Common myeloid progenitor, CD34-positive (primary cell): ENCODE data around the gene CEP83.

Experiments used
- CTCF ChIA-PET: fragments of 350-600 bp; sonication (Branson Sonifier 250); formaldehyde crosslinking; loops from one replicate; lab custom pipeline; 2021; ENCODE audit warnings: antibody characterized with exemption; lab: Charles Lee
- POLR2A ChIA-PET: fragments of 350-600 bp; sonication (Branson Sonifier 250); formaldehyde crosslinking; loops from one replicate; lab custom pipeline; 2021; ENCODE audit warnings: antibody characterized with exemption; lab: Charles Lee
- DNase-seq, 3 donors: peaks; one replicate each; pipeline versions ENCODE4 v3.0.0 to v3.0.0-alpha.2; 2013
- H3K27ac ChIP-seq, 2 experiments: 1 replicate in 1 of 2; 2 replicates in 1 of 2; pipeline ENCODE4 v1.7.0; 2013; ENCODE audit warnings: inconsistent platforms in 2 of 2, low read length in 2 of 2, mild to moderate bottlenecking in 2 of 2, low read depth in 1 of 2, moderate library complexity in 1 of 2; ENCODE audit not compliant: severe bottlenecking in 2 of 2, insufficient read depth in 1 of 2, poor library complexity in 1 of 2
- H3K27me3 ChIP-seq, 5 experiments: replicated peaks in 2 of 5; 1 replicate in 3 of 5; 2 replicates in 2 of 5; pipeline versions ENCODE4 v1.6.1 to v1.7.0; 2013; ENCODE audit warnings: low read length in 4 of 5, mild to moderate bottlenecking in 2 of 5, moderate library complexity in 2 of 5, inconsistent platforms in 1 of 5; ENCODE audit not compliant: insufficient read depth in 5 of 5, control insufficient read depth in 4 of 5
- H3K36me3 ChIP-seq, 4 experiments: 1 replicate in 2 of 4; 2 replicates in 2 of 4; pipeline versions ENCODE4 v1.6.1 to v1.7.0; 2013; ENCODE audit warnings: low read length in 3 of 4, control low read depth in 1 of 4, mild to moderate bottlenecking in 1 of 4; ENCODE audit not compliant: control insufficient read depth in 4 of 4, insufficient read depth in 4 of 4
- H3K4me1 ChIP-seq, 4 experiments: 1 replicate in 3 of 4; 2 replicates in 1 of 4; pipeline versions ENCODE4 v1.6.1 to v1.7.1; 2013; ENCODE audit warnings: low read length in 3 of 4, mild to moderate bottlenecking in 3 of 4, control low read depth in 1 of 4, inconsistent platforms in 1 of 4, moderate library complexity in 1 of 4; ENCODE audit not compliant: control insufficient read depth in 4 of 4, insufficient read depth in 4 of 4; ENCODE audit errors: control extremely low read depth in 1 of 4
- H3K4me3 ChIP-seq, 7 experiments: 1 replicate in 4 of 7; 2 replicates in 3 of 7; pipeline versions ENCODE4 v1.5.1 to v1.7.0; 2013; ENCODE audit warnings: mild to moderate bottlenecking in 7 of 7, low read length in 6 of 7, moderate library complexity in 6 of 7, inconsistent platforms in 2 of 7, low read depth in 2 of 7, control low read depth in 1 of 7; ENCODE audit not compliant: insufficient read depth in 4 of 7, control insufficient read depth in 1 of 7; ENCODE audit errors: extremely low read depth in 1 of 7
- H3K9me3 ChIP-seq, 5 experiments: 1 replicate in 4 of 5; 2 replicates in 1 of 5; pipeline versions ENCODE4 v1.6.1 to v1.7.1; 2013; ENCODE audit warnings: low read length in 4 of 5, mild to moderate bottlenecking in 2 of 5, inconsistent platforms in 1 of 5, low read depth in 1 of 5, moderate library complexity in 1 of 5; ENCODE audit not compliant: control insufficient read depth in 4 of 5, insufficient read depth in 2 of 5; ENCODE audit errors: control extremely low read depth in 1 of 5
- WGBS: methylation state at CpG from one replicate; pipeline ENCODE4 v1.1.5; 2013; ENCODE audit not compliant: insufficient coverage; 5-methylcytosine and 5-hydroxymethylcytosine counted together

CEP83 gene

DNA sequence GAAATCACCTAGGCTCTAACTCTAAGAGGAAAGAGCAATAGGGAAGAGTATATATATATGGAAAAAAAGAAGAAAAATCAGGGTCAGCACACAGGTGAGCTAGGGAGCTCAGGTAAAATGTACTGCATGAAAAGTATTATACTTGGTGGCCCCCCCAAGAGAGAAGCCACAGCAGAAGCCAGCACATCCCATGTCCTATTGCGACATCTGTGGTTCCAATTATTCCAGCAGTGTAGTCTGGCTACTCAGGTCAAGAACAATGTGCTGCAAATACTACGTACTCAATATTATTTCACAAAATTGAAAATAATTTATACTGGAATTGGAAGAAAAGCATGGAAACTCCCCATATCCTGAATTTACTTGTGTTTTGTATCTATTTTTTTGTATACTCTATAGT lies 85.5 kb downstream of the CEP83 start:
- POLR2A ChIA-PET = no interaction called here

GRCh38 chr12:94372461-94372860 lies 87.2 kb downstream of the CEP83 start:
- WGBS = 100% methylated on average over 2 of the region's 2 CpGs
- no peaks in the 10 kb centered on the region for H3K4me1 ChIP-seq
- ChIA-PET CTCF (no interaction called here), POLR2A (no interaction called here)
- peaks cover 0 to 19% (median 7%) of the 10 kb centered on the region in 4 experiments for H3K36me3 ChIP-seq
- H3K9me3 ChIP-seq = no peaks in the 10 kb centered on the region
- peak in 2 of 3 donors; percentile 4 to 14 for DNase-seq
- H3K27ac ChIP-seq = peak overlapping the region in 1 of 2 experiments; percentile 43
- H3K27me3 ChIP-seq = no peaks in the 10 kb centered on the region
- H3K4me3 ChIP-seq = no peak overlapping the region

More for the DNA sequence above, 85.5 kb downstream of the CEP83 start:
- Histone ChIP-seq H3K4me3 (no peak overlapping the region), H3K27me3 (no peaks in the 10 kb centered on the region), H3K36me3 (peaks cover 0 to 23% (median 8%) of the 10 kb centered on the region in 4 experiments), H3K9me3 (no peaks in the 10 kb centered on the region), H3K4me1 (no peaks in the 10 kb centered on the region), H3K27ac (no peak overlapping the region)
- WGBS = no CpG with 5 or more reads among the region's 2 CpGs
- no peak for DNase-seq
- CTCF ChIA-PET = interaction anchor here (0.9 to 1.3 kb wide), 4 partner anchors 10 to 30 kb away, joined by 3 to 4 read pairs (median 4); no protein-coding TSS in a partner anchor

- ChIA-PET CTCF (no interaction called here), POLR2A (no interaction called here)
- DNase-seq = no peak
- Histone ChIP-seq H3K9me3 (peaks cover 4 to 36% (median 6%) of the 10 kb centered on the region in 5 experiments), H3K36me3 (peaks cover 10 to 50% (median 17%) of the 10 kb centered on the region in 4 experiments), H3K4me1 (no peaks in the 10 kb centered on the region), H3K27ac (no peak overlapping the region), H3K4me3 (no peak overlapping the region), H3K27me3 (no peaks in the 10 kb centered on the region)
- WGBS = no CpG with 5 or more reads among the region's 2 CpGs
These were observed 97.0 kb downstream of the CEP83 start for GRCh38 chr12:94362653-94363052.

- Histone ChIP-seq H3K27me3 (no peaks in the 10 kb centered on the region), H3K4me3 (no peak overlapping the region), H3K27ac (no peak overlapping the region), H3K4me1 (no peaks in the 10 kb centered on the region), H3K36me3 (peaks cover 10 to 39% (median 13%) of the 10 kb centered on the region in 4 experiments), H3K9me3 (peaks cover 6 to 47% (median 7%) of the 10 kb centered on the region in 5 experiments)
- WGBS = 100% methylated on average over 1 of the region's 5 CpGs
- peak in 1 of 3 donors; percentile 8 for DNase-seq
- ChIA-PET CTCF (no interaction called here), POLR2A (no interaction called here)
These were observed 99.9 kb downstream of the CEP83 start for GRCh38 chr12:94359761-94360160.

- no peaks in the 10 kb centered on the region for H3K4me1 ChIP-seq
- H3K9me3 ChIP-seq = peaks cover 7 to 65% (median 28%) of the 10 kb centered on the region in 5 experiments
- H3K27ac ChIP-seq = no peak overlapping the region
- H3K36me3 ChIP-seq = peaks cover 9 to 34% (median 18%) of the 10 kb centered on the region in 4 experiments
- no peak overlapping the region for H3K4me3 ChIP-seq
- DNase-seq = no peak
- ChIA-PET POLR2A (no interaction called here), CTCF (no interaction called here)
- no peaks in the 10 kb centered on the region for H3K27me3 ChIP-seq
- WGBS = no CpG with 5 or more reads among the region's 1 CpG
These were observed 106.5 kb downstream of the CEP83 start for GRCh38 chr12:94353130-94353529.

DNA sequence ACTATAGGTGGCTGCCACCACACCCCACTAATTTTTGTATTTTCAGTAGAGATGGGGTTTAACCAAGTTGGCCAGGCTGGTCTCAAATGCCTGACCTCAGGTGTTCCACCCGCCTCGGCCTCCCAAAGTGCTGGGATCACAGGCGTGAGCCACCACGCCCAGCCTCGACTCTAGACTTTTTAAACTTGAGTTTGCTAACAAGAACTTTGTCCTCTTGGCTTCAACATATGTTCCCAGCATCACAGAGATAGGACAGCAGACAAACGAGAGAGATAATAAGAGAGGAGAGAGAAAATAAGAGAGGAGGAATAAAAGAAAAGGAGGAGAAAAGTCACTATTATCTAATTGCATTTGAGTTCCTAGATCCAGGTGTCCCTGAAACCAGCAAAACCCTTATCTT lies 119.1 kb downstream of the CEP83 start:
- Histone ChIP-seq H3K4me1 (no peaks in the 10 kb centered on the region), H3K4me3 (no peak overlapping the region), H3K27me3 (no peaks in the 10 kb centered on the region), H3K27ac (no peak overlapping the region), H3K9me3 (peaks cover 0 to 3% (median 1%) of the 10 kb centered on the region in 5 experiments), H3K36me3 (peaks cover 2 to 16% (median 11%) of the 10 kb centered on the region in 4 experiments)
- WGBS = 100% methylated on average over 3 of the region's 6 CpGs
- ChIA-PET POLR2A (no interaction called here), CTCF (no interaction called here)
- no peak for DNase-seq

GRCh38 chr12:94338006-94338794 lies 121.5 kb downstream of the CEP83 start:
- POLR2A ChIA-PET = no interaction called here
- WGBS = 100% methylated on average over 3 of the region's 4 CpGs
- Histone ChIP-seq H3K36me3 (peaks cover 2 to 5% (median 3%) of the 10 kb centered on the region in 4 experiments), H3K9me3 (no peaks in the 10 kb centered on the region), H3K27ac (no peak overlapping the region), H3K4me1 (peaks cover 0 to 6% (median 2%) of the 10 kb centered on the region in 4 experiments), H3K27me3 (no peaks in the 10 kb centered on the region), H3K4me3 (no peak overlapping the region)
- DNase-seq = no peak
- CTCF ChIA-PET = no interaction called here
